Muscle layer of colon (tissue), 2 donors: ENCODE results near the gene LY9.

Source experiments
- H3K27ac ChIP-seq: one replicate; pipeline ENCODE4 v1.7.0; 2013; ENCODE audit warnings: low read depth, mild to moderate bottlenecking, low read length, moderate library complexity
- H3K27me3 ChIP-seq, 2 donors: one replicate each; pipeline ENCODE4 v1.7.0; 2013; ENCODE audit warnings: low read length in 2 of 2, mild to moderate bottlenecking in 2 of 2; ENCODE audit not compliant: insufficient read depth in 2 of 2, control insufficient read depth in 1 of 2
- H3K36me3 ChIP-seq: one replicate; pipeline ENCODE4 v1.7.0; 2013; ENCODE audit warnings: mild to moderate bottlenecking, low read length; ENCODE audit not compliant: insufficient read depth
- H3K4me1 ChIP-seq: one replicate; pipeline ENCODE4 v1.7.0; 2013; ENCODE audit warnings: mild to moderate bottlenecking, low read length; ENCODE audit not compliant: insufficient read depth
- H3K4me3 ChIP-seq, 2 donors: one replicate each; pipeline ENCODE4 v1.7.0; 2013; ENCODE audit warnings: low read length in 2 of 2, low read depth in 1 of 2, mild to moderate bottlenecking in 1 of 2, moderate library complexity in 1 of 2
- H3K9ac ChIP-seq: one replicate; pipeline ENCODE4 v1.7.0; 2013; ENCODE audit warnings: low read length
- H3K9me3 ChIP-seq: one replicate; pipeline ENCODE4 v1.7.0; 2013; ENCODE audit warnings: mild to moderate bottlenecking, low read length
- donor health status: abdominal sarcoma.
- donor health status: Adenocarcinoma of cecum.

Gene LY9

GRCh38 chr1:160841079-160841478 is 45.1 kb downstream of the LY9 start:
- peaks cover 6% of the 10 kb centered on the region for H3K4me1 ChIP-seq
- no peak overlapping the region for H3K4me3 ChIP-seq
- H3K9me3 ChIP-seq, result no peaks in the 10 kb centered on the region
- H3K27ac ChIP-seq, result no peak overlapping the region
- no peak overlapping the region for H3K9ac ChIP-seq
- no peaks in the 10 kb centered on the region for H3K36me3 ChIP-seq
- no peaks in the 10 kb centered on the region for H3K27me3 ChIP-seq

- H3K4me1 ChIP-seq, result peaks cover 6% of the 10 kb centered on the region
- H3K4me3 ChIP-seq, result no peak overlapping the region
Measured at GRCh38 chr1:160844447-160845232, 48.7 kb downstream of the LY9 start.

GRCh38 chr1:160846281-160846680 is 50.3 kb downstream of the LY9 start:
- no peaks in the 10 kb centered on the region for H3K36me3 ChIP-seq

More at GRCh38 chr1:160844447-160845232, 48.7 kb downstream of the LY9 start:
- H3K36me3 ChIP-seq, result no peaks in the 10 kb centered on the region
- no peak overlapping the region for H3K27ac ChIP-seq
- H3K9ac ChIP-seq, result no peak overlapping the region
- H3K27me3 ChIP-seq, result no peaks in the 10 kb centered on the region
- H3K9me3 ChIP-seq, result no peaks in the 10 kb centered on the region

GRCh38 chr1:160850541-160850940 is 54.6 kb downstream of the LY9 start:
- Histone ChIP-seq H3K9ac (no peak overlapping the region), H3K4me3 (no peak overlapping the region), H3K27ac (no peak overlapping the region), H3K9me3 (no peaks in the 10 kb centered on the region), H3K36me3 (no peaks in the 10 kb centered on the region), H3K4me1 (no peaks in the 10 kb centered on the region), H3K27me3 (no peaks in the 10 kb centered on the region)

More at GRCh38 chr1:160846281-160846680, 50.3 kb downstream of the LY9 start:
- Histone ChIP-seq H3K4me1 (peaks cover 6% of the 10 kb centered on the region), H3K9me3 (no peaks in the 10 kb centered on the region), H3K4me3 (no peak overlapping the region), H3K27ac (no peak overlapping the region), H3K9ac (no peak overlapping the region), H3K27me3 (no peaks in the 10 kb centered on the region)

- no peaks in the 10 kb centered on the region for H3K27me3 ChIP-seq
- H3K27ac ChIP-seq, result no peak overlapping the region
- H3K36me3 ChIP-seq, result no peaks in the 10 kb centered on the region
- H3K9me3 ChIP-seq, result no peaks in the 10 kb centered on the region
- H3K4me3 ChIP-seq, result no peak overlapping the region
- H3K4me1 ChIP-seq, result no peaks in the 10 kb centered on the region
- H3K9ac ChIP-seq, result no peak overlapping the region
Measured at GRCh38 chr1:160850993-160851392, 55.0 kb downstream of the LY9 start.

GRCh38 chr1:160853014-160853413 is 57.0 kb downstream of the LY9 start:
- Histone ChIP-seq H3K27me3 (no peaks in the 10 kb centered on the region), H3K4me1 (no peaks in the 10 kb centered on the region), H3K9ac (no peak overlapping the region), H3K4me3 (no peak overlapping the region), H3K36me3 (no peaks in the 10 kb centered on the region), H3K9me3 (no peaks in the 10 kb centered on the region), H3K27ac (no peak overlapping the region)

- H3K9me3 ChIP-seq, result no peaks in the 10 kb centered on the region
- H3K36me3 ChIP-seq, result no peaks in the 10 kb centered on the region
- no peak overlapping the region for H3K4me3 ChIP-seq
Measured at GRCh38 chr1:160853754-160854153, 57.8 kb downstream of the LY9 start.

GRCh38 chr1:160855181-160855981 is 59.4 kb downstream of the LY9 start:
- Histone ChIP-seq H3K4me1 (no peaks in the 10 kb centered on the region), H3K4me3 (no peak overlapping the region), H3K27ac (no peak overlapping the region), H3K9ac (no peak overlapping the region), H3K9me3 (no peaks in the 10 kb centered on the region), H3K27me3 (no peaks in the 10 kb centered on the region), H3K36me3 (no peaks in the 10 kb centered on the region)

More at GRCh38 chr1:160853754-160854153, 57.8 kb downstream of the LY9 start:
- H3K9ac ChIP-seq, result no peak overlapping the region
- H3K27me3 ChIP-seq, result no peaks in the 10 kb centered on the region
- no peaks in the 10 kb centered on the region for H3K4me1 ChIP-seq
- H3K27ac ChIP-seq, result no peak overlapping the region

GRCh38 chr1:160858097-160858496 is 62.1 kb downstream of the LY9 start:
- Histone ChIP-seq H3K27ac (no peak overlapping the region), H3K9ac (no peak overlapping the region), H3K9me3 (no peaks in the 10 kb centered on the region), H3K4me1 (no peaks in the 10 kb centered on the region), H3K36me3 (no peaks in the 10 kb centered on the region), H3K27me3 (no peaks in the 10 kb centered on the region), H3K4me3 (no peak overlapping the region)

- Histone ChIP-seq H3K27me3 (no peaks in the 10 kb centered on the region), H3K36me3 (no peaks in the 10 kb centered on the region), H3K9ac (no peak overlapping the region), H3K27ac (no peak overlapping the region), H3K4me1 (no peaks in the 10 kb centered on the region), H3K4me3 (no peak overlapping the region), H3K9me3 (no peaks in the 10 kb centered on the region)
Measured at GRCh38 chr1:160858507-160858906, 62.5 kb downstream of the LY9 start.

- no peak overlapping the region for H3K27ac ChIP-seq
- no peaks in the 10 kb centered on the region for H3K4me1 ChIP-seq
- H3K36me3 ChIP-seq, result no peaks in the 10 kb centered on the region
- no peaks in the 10 kb centered on the region for H3K27me3 ChIP-seq
- H3K9me3 ChIP-seq, result no peaks in the 10 kb centered on the region
- H3K9ac ChIP-seq, result no peak overlapping the region
- H3K4me3 ChIP-seq, result no peak overlapping the region
Measured at GRCh38 chr1:160859166-160859565, 63.2 kb downstream of the LY9 start.
